OCI-LY1 (cell line): ENCODE measurements around the gene ADCK1.

ENCODE experiments used
- CTCF ChIP-seq: fragments of 200-600 bp; sonication (generic), shearing (Covaris generic); IDR thresholded peaks from 2 replicates; pipeline ENCODE4 v1.5.1; 2017; ENCODE audit warnings: mild to moderate bottlenecking, antibody characterized with exemption, low read length, moderate library complexity, mixed read lengths
- EZH2 ChIP-seq: fragments of 200-600 bp; sonication (generic), shearing (Covaris generic); IDR thresholded peaks from 2 replicates; pipeline ENCODE4 v1.8.0; 2017; ENCODE audit warnings: borderline replicate concordance, mixed run types, mild to moderate bottlenecking, antibody characterized with exemption, low read length, moderate library complexity, mixed read lengths

DNA sequence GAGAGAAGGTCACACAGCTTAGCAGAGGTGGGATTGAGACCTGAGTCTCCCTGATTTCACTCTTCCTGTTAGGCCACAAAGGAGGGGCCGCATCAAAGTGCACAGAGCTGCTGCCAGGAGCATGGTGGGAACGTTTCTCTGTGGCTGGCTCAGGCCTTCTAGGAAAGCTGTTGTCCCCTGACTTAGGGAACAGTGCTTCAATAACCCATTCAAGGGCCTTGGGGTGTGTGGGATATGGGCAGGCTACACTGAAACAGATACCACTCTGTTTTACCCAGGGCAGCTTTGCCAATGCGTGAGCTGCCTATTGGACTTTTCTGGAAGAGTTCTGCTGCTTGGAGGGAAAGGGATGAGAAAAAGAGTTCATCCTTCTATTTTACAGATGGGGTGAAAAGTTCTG, 110.0 kb downstream of the ADCK1 start:
- TF ChIP-seq CTCF, result no peak
- no peak for TF ChIP-seq EZH2
